Fibroblast of villous mesenchyme (primary cell): ENCODE measurements around the gene NPVF. TPM values are rescaled to one million over a fixed set of nuclear protein-coding genes. Genes with fewer than 3 reads are reported as not detected.
A peak's percentile ranks its signal among the peaks of the same experiment; 100 is the strongest.

Experiments used
- DNase-seq: peaks from one replicate; pipeline ENCODE4 v3.0.0-alpha.2; 2010; ENCODE audit warnings: low read depth
- H3K4me3 ChIP-seq: 2 replicates; pipeline ENCODE4 v1.5.1; 2011; ENCODE audit warnings: low read depth, mild to moderate bottlenecking, low read length
- total RNA-seq: library from RNA; depleted of rRNA; stranded (reverse); fragments of >200 nt; gene quantifications from 2 replicates; pipeline ENCODE4 v1.2.3, GENCODE V29; 2012
- TF ChIP-seq, protein P1 (sequence below): IDR thresholded peaks from 2 replicates; pipeline ENCODE4 v1.5.1; 2012; ENCODE audit warnings: low read depth, mild to moderate bottlenecking, low read length; ENCODE audit not compliant: insufficient read depth

The NPVF gene
- total RNA-seq, 1 donor = not detected

DNA sequence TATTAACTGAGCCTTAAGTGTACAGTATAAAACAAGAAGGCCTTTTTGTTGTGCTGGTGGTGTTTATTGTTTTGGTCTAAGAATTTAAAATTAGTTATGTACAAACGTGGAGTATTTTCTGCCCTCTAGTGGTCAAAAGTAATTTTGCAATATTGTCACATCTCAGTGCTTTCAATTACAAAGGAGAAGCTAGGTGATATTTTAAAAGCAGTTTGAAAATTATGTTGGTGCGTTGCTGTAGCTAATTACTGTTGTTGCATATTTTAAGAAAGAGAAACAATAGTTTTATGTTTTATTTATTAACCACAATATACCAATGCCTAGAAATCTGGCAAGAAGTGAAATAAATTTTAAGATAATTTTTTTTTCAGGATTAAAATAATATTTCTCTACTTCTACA lies 11.4 kb downstream of the NPVF start:
- no peak overlapping the region for H3K4me3 ChIP-seq
- TF ChIP-seq, protein P1, sequence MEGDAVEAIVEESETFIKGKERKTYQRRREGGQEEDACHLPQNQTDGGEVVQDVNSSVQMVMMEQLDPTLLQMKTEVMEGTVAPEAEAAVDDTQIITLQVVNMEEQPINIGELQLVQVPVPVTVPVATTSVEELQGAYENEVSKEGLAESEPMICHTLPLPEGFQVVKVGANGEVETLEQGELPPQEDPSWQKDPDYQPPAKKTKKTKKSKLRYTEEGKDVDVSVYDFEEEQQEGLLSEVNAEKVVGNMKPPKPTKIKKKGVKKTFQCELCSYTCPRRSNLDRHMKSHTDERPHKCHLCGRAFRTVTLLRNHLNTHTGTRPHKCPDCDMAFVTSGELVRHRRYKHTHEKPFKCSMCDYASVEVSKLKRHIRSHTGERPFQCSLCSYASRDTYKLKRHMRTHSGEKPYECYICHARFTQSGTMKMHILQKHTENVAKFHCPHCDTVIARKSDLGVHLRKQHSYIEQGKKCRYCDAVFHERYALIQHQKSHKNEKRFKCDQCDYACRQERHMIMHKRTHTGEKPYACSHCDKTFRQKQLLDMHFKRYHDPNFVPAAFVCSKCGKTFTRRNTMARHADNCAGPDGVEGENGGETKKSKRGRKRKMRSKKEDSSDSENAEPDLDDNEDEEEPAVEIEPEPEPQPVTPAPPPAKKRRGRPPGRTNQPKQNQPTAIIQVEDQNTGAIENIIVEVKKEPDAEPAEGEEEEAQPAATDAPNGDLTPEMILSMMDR = peak; percentile 73
- peak; percentile 53 for DNase-seq

DNA sequence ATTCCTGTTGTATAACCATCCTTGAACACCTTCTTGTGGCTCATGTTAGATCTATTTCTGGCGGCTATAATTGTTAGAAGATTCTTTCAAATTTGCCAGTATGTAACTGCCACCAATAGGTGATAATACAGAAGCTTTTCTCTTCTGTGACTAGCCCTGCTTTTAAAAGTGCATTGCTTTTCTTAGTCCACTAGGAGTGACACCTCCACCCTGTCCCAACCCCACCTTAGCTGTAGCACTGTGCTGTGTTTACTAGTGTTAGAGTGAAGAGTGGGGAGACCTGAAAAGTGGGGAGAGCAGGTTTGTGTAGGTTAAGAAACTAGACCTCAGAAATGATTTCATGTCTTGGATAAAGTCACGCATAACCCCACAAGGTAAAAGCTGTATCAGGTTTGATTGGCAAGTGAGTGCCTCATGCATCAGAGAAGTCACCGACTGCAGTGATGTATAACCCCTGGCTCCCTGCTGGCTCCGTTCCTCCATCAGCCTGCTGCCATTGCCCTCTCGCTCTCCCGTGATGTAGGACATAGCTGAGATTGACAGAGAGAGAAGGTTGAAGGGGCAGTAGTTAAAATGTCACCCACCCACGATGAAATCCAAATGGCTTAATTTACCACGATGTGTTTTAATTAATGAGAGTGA lies 12.5 kb downstream of the NPVF start:
- H3K4me3 ChIP-seq = no peak overlapping the region
- no peak for DNase-seq
- TF ChIP-seq, protein P1 = no peak

DNA sequence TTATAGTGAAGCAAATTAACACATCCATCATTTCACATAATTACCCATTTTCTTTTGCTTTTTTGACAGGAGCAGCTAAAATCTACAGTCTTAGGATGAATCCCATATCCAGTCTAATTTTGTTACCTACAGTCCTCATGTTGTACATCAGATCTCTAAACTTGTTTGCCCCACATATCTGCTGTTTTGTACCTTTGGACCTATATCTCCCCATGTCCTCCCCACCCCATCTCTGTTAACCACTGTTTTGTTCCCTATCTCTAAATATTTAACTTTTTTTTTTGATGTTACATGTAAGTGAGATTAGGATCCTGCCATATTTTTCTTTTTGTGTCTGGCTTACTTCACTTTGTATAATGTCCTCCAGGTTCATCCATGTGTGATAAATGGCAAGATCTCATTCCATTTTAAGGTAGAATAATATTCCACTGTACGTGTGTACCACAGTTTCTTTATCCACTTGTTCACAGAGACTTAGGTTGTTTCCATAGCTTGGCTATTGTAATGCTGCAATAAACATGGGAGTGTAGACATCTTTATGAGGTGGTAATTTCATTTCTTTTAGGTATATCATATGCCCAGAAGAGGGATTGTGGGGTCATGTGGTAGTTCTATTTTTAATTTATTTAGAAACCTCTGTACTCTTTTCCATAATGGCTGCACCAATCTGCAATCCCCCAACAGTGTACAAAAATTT lies 19.6 kb downstream of the NPVF start:
- TF ChIP-seq, protein P1 = no peak
- no peak overlapping the region for H3K4me3 ChIP-seq
- DNase-seq = no peak

DNA sequence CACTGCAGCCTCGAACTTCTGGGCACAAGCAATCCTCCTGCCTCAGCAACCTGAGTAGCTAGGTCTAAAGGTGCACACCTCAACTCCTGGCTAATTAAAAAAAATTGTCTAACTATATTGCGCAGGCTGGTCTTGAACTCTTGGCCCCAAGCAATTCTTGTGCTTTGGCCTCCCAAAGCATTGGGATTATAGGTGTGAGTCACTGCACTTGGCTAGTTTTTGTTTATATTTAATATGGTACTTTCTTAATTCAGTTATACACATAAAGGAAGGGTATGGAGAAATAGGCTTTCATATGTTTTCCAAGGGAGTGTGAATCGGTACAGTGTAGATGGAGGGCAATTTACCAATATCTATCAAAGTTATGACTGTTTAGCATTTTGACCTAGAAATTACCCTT lies 20.4 kb downstream of the NPVF start:
- TF ChIP-seq, protein P1 = no peak
- no peak for DNase-seq
- no peak overlapping the region for H3K4me3 ChIP-seq

DNA sequence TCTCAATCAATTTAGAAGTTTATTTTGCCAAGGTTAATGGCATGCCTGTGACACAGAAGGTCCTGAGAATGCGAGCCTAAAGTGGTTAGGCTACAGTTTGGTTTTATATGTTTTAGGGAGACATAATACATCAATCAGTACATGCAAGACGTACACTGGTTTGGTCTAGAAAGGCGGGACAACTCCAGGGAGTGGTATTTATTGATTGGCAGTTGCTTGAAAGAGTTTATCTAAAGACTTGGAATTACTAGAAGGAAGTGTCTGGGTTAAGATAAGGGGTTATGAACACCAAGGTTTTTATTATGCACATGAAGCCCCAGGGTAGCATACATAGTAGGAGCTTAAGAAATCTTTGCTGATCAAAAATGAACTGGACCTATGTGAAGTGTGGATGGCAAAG lies 21.5 kb downstream of the NPVF start:
- TF ChIP-seq, protein P1 = no peak

DNA sequence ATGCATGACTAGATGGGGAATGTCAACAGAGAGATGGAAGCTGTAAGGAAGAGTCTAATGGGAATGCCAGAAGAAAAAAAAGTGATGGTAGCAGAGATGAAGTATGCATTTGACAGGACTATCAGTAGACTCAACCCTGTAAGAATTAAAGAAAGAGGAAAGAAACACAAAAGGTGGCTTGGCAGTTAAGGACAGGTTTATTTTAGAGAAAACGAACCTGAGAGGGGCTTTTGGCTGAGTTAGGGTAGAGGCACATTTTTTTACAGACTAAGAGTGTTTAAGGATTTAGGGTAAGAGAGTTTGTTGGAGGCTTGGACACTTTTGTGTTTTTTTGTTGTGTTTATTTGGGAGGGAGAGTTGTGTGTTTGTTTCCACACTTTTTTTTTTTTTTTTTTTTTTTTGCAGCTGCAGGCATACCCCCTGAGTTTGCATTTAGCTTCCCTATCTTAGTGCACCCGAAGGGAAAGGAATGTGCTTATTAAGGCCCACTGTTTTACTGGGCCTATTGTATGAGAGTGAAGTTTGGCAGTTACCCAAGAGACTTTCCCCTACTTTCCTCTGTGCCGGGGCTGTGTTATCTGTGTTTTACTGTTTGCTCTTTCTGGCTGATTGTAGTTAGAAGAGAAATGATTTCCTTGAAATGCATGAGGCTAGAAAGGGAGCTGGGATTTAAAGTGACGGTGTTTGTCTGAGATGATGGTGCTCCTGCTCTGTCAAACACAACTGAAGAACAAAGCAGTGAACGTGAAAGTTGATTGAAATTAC lies 32.0 kb downstream of the NPVF start:
- TF ChIP-seq, protein P1 = no peak
- no peak for DNase-seq
- no peak overlapping the region for H3K4me3 ChIP-seq

More for the DNA sequence above, 21.5 kb downstream of the NPVF start:
- H3K4me3 ChIP-seq = no peak overlapping the region
- no peak for DNase-seq
